H1 (cell line): ENCODE measurements around the gene PARS2. TPM values are rescaled to one million over a fixed set of nuclear protein-coding genes. Genes with fewer than 3 reads are reported as not detected.
A peak's percentile ranks its signal among the peaks of the same experiment; 100 is the strongest.

ENCODE experiments used
- CEBPB ChIP-seq: IDR thresholded peaks from 2 replicates; pipeline ENCODE4 v1.6.1; 2012; ENCODE audit warnings: low read depth, low read length
- EP300 ChIP-seq, 2 experiments: IDR thresholded peaks; 1 replicate in 1 of 2; 2 replicates in 1 of 2; pipeline ENCODE4 v1.6.1; 2011 to 2012; ENCODE audit warnings: low read depth in 2 of 2, low read length in 2 of 2, mild to moderate bottlenecking in 2 of 2, borderline replicate concordance in 1 of 2, inconsistent platforms in 1 of 2, moderate library complexity in 1 of 2
- EZH2 ChIP-seq: fragments of 200-600 bp; sonication (generic); IDR thresholded peaks from 2 replicates; pipeline ENCODE4 v1.7.1; 2012; ENCODE audit warnings: low read depth, mild to moderate bottlenecking, moderate library complexity, low read length, inconsistent platforms; ENCODE audit not compliant: severe bottlenecking
- GABPA ChIP-seq: IDR thresholded peaks from 2 replicates; pipeline ENCODE4 v1.6.1; 2011; ENCODE audit warnings: mild to moderate bottlenecking, low read length, moderate library complexity, borderline replicate concordance; ENCODE audit not compliant: insufficient read depth
- HDAC2 ChIP-seq, 2 experiments: fragments of 300-600 bp in 1 of 2; sonication (generic) in 1 of 2; IDR thresholded peaks; 2 replicates each; pipeline ENCODE4 v1.6.1; 2011 to 2012; ENCODE audit warnings: low read depth in 2 of 2, low read length in 2 of 2, mild to moderate bottlenecking in 2 of 2, moderate library complexity in 2 of 2, borderline replicate concordance in 1 of 2, inconsistent platforms in 1 of 2
- KDM1A ChIP-seq: fragments of 200-600, 300-600 bp; sonication (generic); IDR thresholded peaks from 2 replicates; pipeline ENCODE4 v1.7.1; 2016; ENCODE audit warnings: mild to moderate bottlenecking, low read length, borderline replicate concordance
- KDM4A ChIP-seq: IDR thresholded peaks from one replicate; pipeline ENCODE4 v1.7.1; 2012; ENCODE audit warnings: low read depth, mild to moderate bottlenecking, moderate library complexity, low read length, inconsistent platforms; ENCODE audit not compliant: severe bottlenecking
- RBBP5 ChIP-seq: IDR thresholded peaks from 2 replicates; pipeline ENCODE4 v1.7.1; 2012; ENCODE audit warnings: low read depth, mild to moderate bottlenecking, inconsistent platforms, low read length, moderate library complexity, borderline replicate concordance
- RNF2 ChIP-seq: fragments of 200-900, 300-1000 bp; sonication (generic); IDR thresholded peaks from 2 replicates; pipeline ENCODE4 v1.7.1; 2016; ENCODE audit warnings: borderline replicate concordance, low read depth, mild to moderate bottlenecking, antibody characterized with exemption, low read length; ENCODE audit not compliant: poor library complexity, severe bottlenecking; ENCODE audit errors: missing control alignments
- SAP30 ChIP-seq: fragments of 300-600 bp; sonication (generic); IDR thresholded peaks from 2 replicates; pipeline ENCODE4 v1.7.1; 2012; ENCODE audit warnings: low read length, moderate library complexity, mild to moderate bottlenecking, inconsistent platforms; ENCODE audit not compliant: insufficient read depth, insufficient replicate concordance
- SP1 ChIP-seq: IDR thresholded peaks from 2 replicates; pipeline ENCODE4 v1.6.1; 2011; ENCODE audit warnings: low read depth, low read length
- SRF ChIP-seq: IDR thresholded peaks from 2 replicates; pipeline ENCODE4 v1.6.1; 2011; ENCODE audit warnings: mild to moderate bottlenecking, low read depth, low read length, moderate library complexity
- SUZ12 ChIP-seq: fragments of 200-600 bp; sonication (generic); IDR thresholded peaks from 2 replicates; pipeline ENCODE4 v1.6.1; 2012; ENCODE audit warnings: mild to moderate bottlenecking, inconsistent platforms, low read length, moderate library complexity, mixed read lengths
- TBP ChIP-seq: IDR thresholded peaks from 2 replicates; pipeline ENCODE4 v1.6.1; 2011; ENCODE audit warnings: low read depth, low read length, improper control_type of control experiment
- TEAD4 ChIP-seq: IDR thresholded peaks from 2 replicates; pipeline ENCODE4 v1.6.1; 2012; ENCODE audit warnings: low read depth, low read length, inconsistent platforms, mixed read lengths
- polyA plus RNA-seq, 7 experiments: library from polyadenylated mRNA; depleted of rRNA in 3 of 7; stranded (reverse) in 5 of 7; unstranded in 2 of 7; fragments of >200 nt in 5 of 7; fragments of 200-250 nt in 2 of 7; gene quantifications; 1 replicate in 5 of 7; 2 replicates in 1 of 7; 4 replicates in 1 of 7; pipeline versions ENCODE4 v1.2.1 to v1.2.3, GENCODE V29; 2011 to 2013; ENCODE audit warnings: missing spikeins in 2 of 7, mixed read lengths in 2 of 7
- total RNA-seq: library from RNA; stranded (reverse); fragmentation: NEBNext Ultra II Directional; extraction: Animal tissue kit (Norgen Biotek cat#: 25700); gene quantifications from 2 replicates; pipeline ENCODE4 v1.2.1, GENCODE V29; 2021
- TF ChIP-seq, protein P1 (sequence below): IDR thresholded peaks from 2 replicates; pipeline ENCODE4 v1.6.1; 2011; ENCODE audit warnings: low read depth, mild to moderate bottlenecking, low read length; ENCODE audit not compliant: insufficient read depth
- TF ChIP-seq, protein P2 (sequence below): IDR thresholded peaks from 2 replicates; pipeline ENCODE4 v1.6.1; 2012; ENCODE audit warnings: inconsistent platforms

Gene PARS2
- total and polyA plus RNA-seq, 2 of the 8 experiments (the other 6 are each of a cell fraction or from before 2014, with no cell fraction given) = 8.9 to 10.0 TPM

DNA sequence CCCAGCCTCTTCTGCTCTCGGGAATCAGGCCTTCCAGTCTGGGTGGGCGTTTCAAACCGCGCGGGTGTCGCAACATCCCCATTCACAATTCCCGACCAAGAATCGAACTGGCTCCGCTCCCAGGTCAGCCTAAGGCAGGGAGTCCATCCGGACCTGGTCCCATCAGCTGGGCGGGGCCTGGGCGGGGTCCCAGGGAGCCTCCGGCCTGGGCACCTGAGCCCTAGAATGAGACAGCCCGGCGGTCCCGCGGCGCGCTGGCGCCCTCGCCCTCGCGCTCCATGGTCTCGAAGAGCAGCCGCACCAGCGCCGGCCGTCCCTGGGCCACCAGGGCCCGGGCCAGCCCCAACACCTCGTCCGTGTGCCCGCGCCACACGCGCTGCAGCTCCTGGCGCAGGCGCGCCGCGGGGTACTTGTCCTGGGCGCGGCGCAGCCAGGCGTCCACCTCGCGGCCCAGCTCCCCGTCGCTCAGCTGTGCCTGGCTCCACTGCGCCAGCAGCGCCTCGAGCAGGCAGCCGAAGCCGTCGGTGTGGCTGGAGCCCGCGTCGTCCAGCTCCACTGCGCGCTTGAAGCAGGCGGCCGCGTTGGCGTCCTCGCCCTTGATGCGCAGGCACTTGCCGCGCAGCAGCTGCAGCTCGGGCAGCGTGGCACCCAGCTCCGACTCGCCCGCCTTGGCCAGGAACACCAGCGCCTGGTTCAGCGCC is 16.9 kb upstream of the PARS2 start (continued):
- TF ChIP-seq HDAC2 (IDR thresholded peaks at IDR 0.05; ENCODE audit: borderline replicate concordance in 1 of 2, low read depth in 2 of 2, low read length in 2 of 2) = no peak
- peak; percentile 26; the same call in 1 of the 2 replicates for TF ChIP-seq KDM1A
- TF ChIP-seq SP1 = no peak
- no peak for TF ChIP-seq SAP30
- TF ChIP-seq SRF = no peak
- no peak for TF ChIP-seq EZH2
- peak; percentile 71; the same call in 1 of the 2 replicates for TF ChIP-seq GABPA
- 0 out of 2 replicates have a peak, but pooled peaks have one; percentile 11 for TF ChIP-seq TEAD4
- TF ChIP-seq, protein P1, sequence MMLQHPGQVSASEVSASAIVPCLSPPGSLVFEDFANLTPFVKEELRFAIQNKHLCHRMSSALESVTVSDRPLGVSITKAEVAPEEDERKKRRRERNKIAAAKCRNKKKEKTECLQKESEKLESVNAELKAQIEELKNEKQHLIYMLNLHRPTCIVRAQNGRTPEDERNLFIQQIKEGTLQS = no peak
- TF ChIP-seq CEBPB = peak; percentile 90
- no peak for TF ChIP-seq TBP
- peak; percentile 93 for TF ChIP-seq KDM4A
- peak; percentile 78 for TF ChIP-seq SUZ12
- TF ChIP-seq EP300 (IDR thresholded peaks at IDR 0.05; ENCODE audit: borderline replicate concordance in 1 of 2, low read depth in 2 of 2, low read length in 2 of 2) = no peak
- TF ChIP-seq, protein P2, sequence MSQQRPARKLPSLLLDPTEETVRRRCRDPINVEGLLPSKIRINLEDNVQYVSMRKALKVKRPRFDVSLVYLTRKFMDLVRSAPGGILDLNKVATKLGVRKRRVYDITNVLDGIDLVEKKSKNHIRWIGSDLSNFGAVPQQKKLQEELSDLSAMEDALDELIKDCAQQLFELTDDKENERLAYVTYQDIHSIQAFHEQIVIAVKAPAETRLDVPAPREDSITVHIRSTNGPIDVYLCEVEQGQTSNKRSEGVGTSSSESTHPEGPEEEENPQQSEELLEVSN = peak; percentile 99
- TF ChIP-seq RBBP5 = no peak
- TF ChIP-seq RNF2 = peak; percentile 64
